Activated effector memory CD4-positive, alpha-beta T cell treated with anti-CD3 and anti-CD28 coated beads, Interleukin-2, amount 50 U/mL, for 16 hours (primary cell): ENCODE results near the gene BCHE.

Experiments used
- DNase-seq: peaks from one replicate; pipeline ENCODE4 v3.0.0-alpha.2; 2020

Gene BCHE

GRCh38 chr3:165837058-165837525, at the start of gene BCHE:
Gene BCHE, minus strand, starts transcription at chr3:165837423. Its CDS starts 6,390 bp downstream, at chr3:165831033.
- DNase-seq, result no peak

- no peak for DNase-seq
Observed at GRCh38 chr3:165885558-165886270, 48.5 kb upstream of the BCHE start.

- DNase-seq, result no peak
Observed at GRCh38 chr3:165884518-165884917, 47.3 kb upstream of the BCHE start.

- no peak for DNase-seq
Observed at GRCh38 chr3:165883863-165884478, 46.7 kb upstream of the BCHE start.

GRCh38 chr3:165883117-165883516, 45.9 kb upstream of the BCHE start:
- DNase-seq, result no peak

GRCh38 chr3:165875644-165876043, 38.4 kb upstream of the BCHE start:
- no peak for DNase-seq

GRCh38 chr3:165874663-165875489, 37.7 kb upstream of the BCHE start:
- DNase-seq, result no peak

- no peak for DNase-seq
Observed at GRCh38 chr3:165868088-165868487, 30.9 kb upstream of the BCHE start.

- no peak for DNase-seq
Observed at GRCh38 chr3:165859061-165859460, 21.8 kb upstream of the BCHE start.

- DNase-seq, result no peak
Observed at GRCh38 chr3:165855581-165855980, 18.4 kb upstream of the BCHE start.

GRCh38 chr3:165854696-165855095, 17.5 kb upstream of the BCHE start:
- DNase-seq, result no peak

GRCh38 chr3:165852711-165853110, 15.5 kb upstream of the BCHE start:
- DNase-seq, result no peak

GRCh38 chr3:165852191-165852590, 15.0 kb upstream of the BCHE start:
- DNase-seq, result no peak

GRCh38 chr3:165846056-165846455, 8.8 kb upstream of the BCHE start:
- DNase-seq, result no peak

GRCh38 chr3:165839296-165840076, 2.3 kb upstream of the BCHE start:
- no peak for DNase-seq

- no peak for DNase-seq
Observed at GRCh38 chr3:165837801-165838200, 578 bp upstream of the BCHE start.

GRCh38 chr3:165835431-165835830, 1.8 kb downstream of the BCHE start:
- DNase-seq, result no peak

GRCh38 chr3:165830746-165831145, 6.5 kb downstream of the BCHE start:
- no peak for DNase-seq

- no peak for DNase-seq
Observed at GRCh38 chr3:165827883-165828282, 9.3 kb downstream of the BCHE start.

GRCh38 chr3:165827233-165827632, 10.0 kb downstream of the BCHE start:
- DNase-seq, result no peak

GRCh38 chr3:165820671-165821123, 16.5 kb downstream of the BCHE start:
- DNase-seq, result no peak

- no peak for DNase-seq
Observed at GRCh38 chr3:165817160-165817709, 20.0 kb downstream of the BCHE start.
